Uterus (tissue), 2 donors: Measurements from ENCODE around the gene DDX39A.

Experiments
- CTCF ChIP-seq, 4 experiments: fragments of 200-600 bp in 2 of 4; fragments of 450-650 bp in 2 of 4; sonication (generic) in 2 of 4; IDR thresholded peaks; one replicate each; pipeline ENCODE4 v1.5.1; 2016 to 2019; ENCODE audit warnings: antibody characterized with exemption in 4 of 4, mild to moderate bottlenecking in 2 of 4, moderate library complexity in 1 of 4
- POLR2A ChIP-seq, 2 donors: fragments of 450-650 bp; IDR thresholded peaks; one replicate each; pipeline ENCODE4 v1.6.1; 2016; ENCODE audit warnings: antibody characterized with exemption in 2 of 2, mild to moderate bottlenecking in 1 of 2, moderate library complexity in 1 of 2

GRCh38 chr19:14383661-14384555, 35.2 kb downstream of the DDX39A start:
- TF ChIP-seq POLR2A (IDR thresholded peaks at IDR 0.05) (no peak), CTCF (IDR thresholded peaks at IDR 0.05) (no peak)
